ENCODE measurements around the gene CLDN7. TPM values are rescaled to one million over a fixed set of nuclear protein-coding genes. Genes with fewer than 3 reads are reported as not detected.

Gene CLDN7
- total RNA-seq, 4 donors from 2014 or later, result 108 to 161 (median 144) TPM

DNA sequence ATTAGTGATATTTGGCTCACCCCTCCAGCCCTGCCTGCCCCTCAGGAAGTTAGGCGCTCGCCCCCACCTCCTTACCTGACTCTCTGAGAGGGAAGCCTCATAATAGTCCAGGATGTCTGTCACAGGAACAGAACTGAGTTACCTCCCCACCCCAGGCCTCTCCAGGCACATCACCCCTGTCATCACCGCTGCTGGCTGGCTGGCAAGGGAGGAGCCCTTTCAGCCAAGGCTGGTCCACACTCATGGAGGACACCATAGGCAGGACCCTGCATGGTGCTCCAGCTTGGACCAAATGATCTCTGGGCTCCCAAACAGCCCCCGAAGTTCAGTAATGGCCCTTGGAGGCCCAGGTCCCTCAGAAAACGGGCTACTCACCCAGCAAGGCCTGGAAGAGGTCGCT, 44.1 kb downstream of the CLDN7 start:
- peak overlapping the region in 1 of 3 donors; percentile 83 for H3K27ac ChIP-seq
- H3K27me3 ChIP-seq, result no peaks in the 10 kb centered on the region
- H3K36me3 ChIP-seq, result peaks cover 15 to 22% of the 10 kb centered on the region in 2 donors
- no peaks in the 10 kb centered on the region for H3K9me3 ChIP-seq
- intact Hi-C loops (cut with DNase I), result no loop called here
- no peak for DNase-seq
- H3K4me3 ChIP-seq (replicated peaks in 1 of 3), result no peak overlapping the region
- TF ChIP-seq POLR2A (IDR thresholded peaks at IDR 0.05), result no peak
- no peak for TF ChIP-seq CTCF (IDR thresholded peaks at IDR 0.05)
- WGBS, 2 donors, result 59 to 69% methylated on average over 4 to 6 of the region's 6 CpGs
- H3K4me1 ChIP-seq, result peaks cover 37 to 72% of the 10 kb centered on the region in 2 donors

- WGBS, 2 donors, result 1 to 3% methylated on average over 21 to 23 of the region's 32 CpGs
- TF ChIP-seq POLR2A (IDR thresholded peaks at IDR 0.05) (no peak), CTCF (IDR thresholded peaks at IDR 0.05) (no peak)
- Histone ChIP-seq H3K36me3 (peaks cover 7 to 14% of the 10 kb centered on the region in 2 donors), H3K27me3 (no peaks in the 10 kb centered on the region), H3K4me1 (peaks cover 37 to 72% of the 10 kb centered on the region in 2 donors), H3K27ac (peak overlapping the region; percentile 55 to 83 (median 75)), H3K4me3 (replicated peaks in 1 of 3) (peak overlapping the region in 1 of 3 donors; percentile 41), H3K9me3 (no peaks in the 10 kb centered on the region)
- intact Hi-C loops (cut with DNase I), result no loop called here
- peak; percentile 40 to 56 for DNase-seq
Measured at GRCh38 chr17:7217113-7217987, 44.9 kb downstream of the CLDN7 start.

- TF ChIP-seq POLR2A (IDR thresholded peaks at IDR 0.05) (no peak), CTCF (IDR thresholded peaks at IDR 0.05) (no peak)
- Histone ChIP-seq H3K36me3 (peaks cover 0 to 7% of the 10 kb centered on the region in 2 donors), H3K4me3 (replicated peaks in 1 of 3) (peak overlapping the region in 1 of 3 donors; percentile 41), H3K27ac (peak overlapping the region in 2 of 3 donors; percentile 75 to 83), H3K9me3 (no peaks in the 10 kb centered on the region), H3K27me3 (no peaks in the 10 kb centered on the region), H3K4me1 (peaks cover 35 to 69% of the 10 kb centered on the region in 2 donors)
- DNase-seq, result no peak
- 35 to 38% methylated on average over 7 of the region's 7 CpGs for WGBS, 2 donors
- intact Hi-C loops (cut with DNase I), result no loop called here
Measured at GRCh38 chr17:7216242-7217112, 45.8 kb downstream of the CLDN7 start.

- Histone ChIP-seq H3K4me1 (peaks cover 28 to 63% of the 10 kb centered on the region in 2 donors), H3K4me3 (replicated peaks in 1 of 3) (peak overlapping the region in 1 of 3 donors; percentile 41), H3K36me3 (no peaks in the 10 kb centered on the region), H3K27me3 (no peaks in the 10 kb centered on the region), H3K27ac (peak overlapping the region in 2 of 3 donors; percentile 38 to 83), H3K9me3 (no peaks in the 10 kb centered on the region)
- TF ChIP-seq CTCF (IDR thresholded peaks at IDR 0.05), result no peak
- no peak for TF ChIP-seq POLR2A (IDR thresholded peaks at IDR 0.05)
- no peak for DNase-seq
- intact Hi-C loops (cut with DNase I), result no loop called here
- WGBS, 2 donors, result 34% methylated on average over 10 of the region's 10 CpGs
Measured at GRCh38 chr17:7215652-7216180, 46.6 kb downstream of the CLDN7 start.

All from thyroid gland (tissue), 4 donors.